K562 (cell line): ENCODE measurements around the gene PRODH2. TPM values are rescaled to one million over a fixed set of nuclear protein-coding genes. Genes with fewer than 3 reads are reported as not detected.
A peak's percentile ranks its signal among the peaks of the same experiment; 100 is the strongest.

Experiments used
- ARID1B ChIP-seq: fragments of 450-650 bp; IDR thresholded peaks from 2 replicates; pipeline ENCODE4 v1.6.1; 2016; ENCODE audit warnings: antibody characterized with exemption, mild to moderate bottlenecking, inconsistent platforms
- CEBPG ChIP-seq, 3 experiments: fragments of 200-800 bp in 1 of 3; sonication (Bioruptor generic) in 1 of 3; sonication (generic) in 1 of 3; formaldehyde crosslinking in 1 of 3; IDR thresholded peaks in 2 of 3; conservative IDR thresholded peaks in 1 of 3; 2 replicates each; pipeline versions ENCODE4 v1.6.1 to v1.8.0; 2016 to 2022; ENCODE audit warnings: missing compliant biosample characterization in 2 of 3, missing genetic modification characterization in 2 of 3, mild to moderate bottlenecking in 1 of 3, missing genetic modification reagents in 1 of 3
- CREB1 ChIP-seq, 2 experiments: sonication (generic) in 1 of 2; formaldehyde crosslinking in 1 of 2; IDR thresholded peaks; 2 replicates each; pipeline versions ENCODE4 v1.6.1 to v1.8.0; 2012 to 2022; ENCODE audit warnings: inconsistent platforms in 1 of 2, mild to moderate bottlenecking in 1 of 2, missing genetic modification reagents in 1 of 2, moderate library complexity in 1 of 2
- CXXC5 ChIP-seq: fragments of 250-450 bp; sonication (Bioruptor Pico); IDR thresholded peaks from 2 replicates; pipeline ENCODE4 v1.8.0; 2022; ENCODE audit warnings: inconsistent platforms, mild to moderate bottlenecking, moderate library complexity
- GATAD2A ChIP-seq: fragments of 450-650 bp; IDR thresholded peaks from 2 replicates; pipeline ENCODE4 v1.6.1; 2017
- KAT7 ChIP-seq: sonication (generic); formaldehyde crosslinking; IDR thresholded peaks from 2 replicates; pipeline ENCODE4 v1.8.0; 2022; ENCODE audit warnings: missing genetic modification reagents, mild to moderate bottlenecking, borderline replicate concordance
- KDM5B ChIP-seq: fragments of 200-600 bp; sonication (generic); IDR thresholded peaks from 2 replicates; pipeline ENCODE4 v1.6.1; 2012; ENCODE audit warnings: low read depth, mild to moderate bottlenecking, moderate library complexity, low read length, control low read depth, inconsistent platforms; ENCODE audit not compliant: insufficient replicate concordance
- NR2F6 ChIP-seq: fragments of 450-650 bp; formaldehyde crosslinking; IDR thresholded peaks from 2 replicates; pipeline ENCODE4 v1.4.0; 2020; ENCODE audit warnings: mild to moderate bottlenecking
- RBFOX2 ChIP-seq: fragments of 200-400 bp; formaldehyde crosslinking; IDR thresholded peaks from 2 replicates; pipeline ENCODE4 v1.6.1; 2017; ENCODE audit warnings: low read depth, mild to moderate bottlenecking, low read length, moderate library complexity
- SIN3A ChIP-seq, 2 experiments: fragments of 150-350 bp in 1 of 2; IDR thresholded peaks; 2 replicates each; pipeline ENCODE4 v1.6.1; 2011 to 2016; ENCODE audit warnings: borderline replicate concordance in 2 of 2, low read depth in 2 of 2, low read length in 2 of 2, mild to moderate bottlenecking in 2 of 2, moderate library complexity in 2 of 2; ENCODE audit not compliant: control insufficient read depth in 1 of 2
- SIX5 ChIP-seq, 2 experiments: IDR thresholded peaks; 2 replicates each; pipeline ENCODE4 v1.6.1; 2011; ENCODE audit warnings: low read length in 2 of 2, borderline replicate concordance in 1 of 2, low read depth in 1 of 2, mild to moderate bottlenecking in 1 of 2, moderate library complexity in 1 of 2; ENCODE audit not compliant: insufficient read depth in 1 of 2
- TARDBP ChIP-seq: fragments of 450-650 bp; IDR thresholded peaks from 2 replicates; pipeline ENCODE4 v1.6.1; 2016
- polyA plus RNA-seq, 8 experiments: library from polyadenylated mRNA; depleted of rRNA in 4 of 8; stranded (reverse) in 5 of 8; unstranded in 3 of 8; fragments of >200 nt; fragmentation: Nextera tagmentation in 2 of 8; fragmentation: Illumina TruSeq in 1 of 8; extraction: Ambion mirVana in 2 of 8; extraction: Trizol in 1 of 8; gene quantifications; 2 replicates each; pipeline versions ENCODE4 v1.2.1 to v1.2.3, GENCODE V29; 2011 to 2014; ENCODE audit warnings: inconsistent platforms in 1 of 8, missing spikeins in 1 of 8
- total RNA-seq, 7 experiments: library from RNA; depleted of rRNA in 6 of 7; stranded (reverse); fragments of >200 nt in 6 of 7; fragmentation: Illumina TruSeq in 2 of 7; extraction: Trizol in 2 of 7; gene quantifications; 2 replicates each; pipeline versions ENCODE4 v1.2.1 to v1.2.3, GENCODE V29; 2011 to 2021; ENCODE audit warnings: low replicate concordance in 1 of 7
- TF ChIP-seq, protein P1 (sequence below), 2 experiments: fragments of 450-650 bp; formaldehyde crosslinking in 1 of 2; IDR thresholded peaks; 2 replicates each; pipeline versions ENCODE4 v1.4.0 to v1.6.1; 2014 to 2020; ENCODE audit warnings: mild to moderate bottlenecking in 2 of 2, borderline replicate concordance in 1 of 2, low read depth in 1 of 2
- TF ChIP-seq, protein P2 (sequence below): fragments of 450-650 bp; IDR thresholded peaks from 2 replicates; pipeline ENCODE4 v1.6.1; 2016; ENCODE audit warnings: mild to moderate bottlenecking

The PRODH2 gene
- total and polyA plus RNA-seq, 9 of the 15 experiments (the other 6 are each of a cell fraction or from before 2014, with no cell fraction given), result not detected

- TF ChIP-seq, protein P1, sequence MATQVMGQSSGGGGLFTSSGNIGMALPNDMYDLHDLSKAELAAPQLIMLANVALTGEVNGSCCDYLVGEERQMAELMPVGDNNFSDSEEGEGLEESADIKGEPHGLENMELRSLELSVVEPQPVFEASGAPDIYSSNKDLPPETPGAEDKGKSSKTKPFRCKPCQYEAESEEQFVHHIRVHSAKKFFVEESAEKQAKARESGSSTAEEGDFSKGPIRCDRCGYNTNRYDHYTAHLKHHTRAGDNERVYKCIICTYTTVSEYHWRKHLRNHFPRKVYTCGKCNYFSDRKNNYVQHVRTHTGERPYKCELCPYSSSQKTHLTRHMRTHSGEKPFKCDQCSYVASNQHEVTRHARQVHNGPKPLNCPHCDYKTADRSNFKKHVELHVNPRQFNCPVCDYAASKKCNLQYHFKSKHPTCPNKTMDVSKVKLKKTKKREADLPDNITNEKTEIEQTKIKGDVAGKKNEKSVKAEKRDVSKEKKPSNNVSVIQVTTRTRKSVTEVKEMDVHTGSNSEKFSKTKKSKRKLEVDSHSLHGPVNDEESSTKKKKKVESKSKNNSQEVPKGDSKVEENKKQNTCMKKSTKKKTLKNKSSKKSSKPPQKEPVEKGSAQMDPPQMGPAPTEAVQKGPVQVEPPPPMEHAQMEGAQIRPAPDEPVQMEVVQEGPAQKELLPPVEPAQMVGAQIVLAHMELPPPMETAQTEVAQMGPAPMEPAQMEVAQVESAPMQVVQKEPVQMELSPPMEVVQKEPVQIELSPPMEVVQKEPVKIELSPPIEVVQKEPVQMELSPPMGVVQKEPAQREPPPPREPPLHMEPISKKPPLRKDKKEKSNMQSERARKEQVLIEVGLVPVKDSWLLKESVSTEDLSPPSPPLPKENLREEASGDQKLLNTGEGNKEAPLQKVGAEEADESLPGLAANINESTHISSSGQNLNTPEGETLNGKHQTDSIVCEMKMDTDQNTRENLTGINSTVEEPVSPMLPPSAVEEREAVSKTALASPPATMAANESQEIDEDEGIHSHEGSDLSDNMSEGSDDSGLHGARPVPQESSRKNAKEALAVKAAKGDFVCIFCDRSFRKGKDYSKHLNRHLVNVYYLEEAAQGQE (IDR thresholded peaks at IDR 0.05; ENCODE audit: borderline replicate concordance), result peak; percentile 15; the same call in 1 of the 2 replicates
- TF ChIP-seq, protein P1 (CRISPR knock-in tag; IDR thresholded peaks at IDR 0.05; ENCODE audit: low read depth), result no peak
- TF ChIP-seq NR2F6 (CRISPR knock-in tag) (no peak), KDM5B (peak; percentile 28), RBFOX2 (peak; percentile 61), GATAD2A (no peak), CEBPG (CRISPR knock-in tag; IDR thresholded peaks at IDR 0.05) (peak; percentile 91), CEBPG (tag; conservative IDR thresholded peaks at IDR 0.05 in 1 of 2, IDR thresholded peaks at IDR 0.05 in 1 of 2) (peak; percentile 95 to 97; a peak in 3 of 4 replicates), SIN3A (IDR thresholded peaks at IDR 0.05; ENCODE audit: borderline replicate concordance in 2 of 2, control insufficient read depth in 1 of 2, low read depth in 2 of 2, low read length in 2 of 2) (peak in 1 of 2 experiments; percentile 18; a peak in 1 of 4 replicates), ARID1B (peak; percentile 64; the same call in 1 of the 2 replicates), CREB1 (IDR thresholded peaks at IDR 0.05) (peak; percentile 39; the same call in 1 of the 2 replicates), CREB1 (CRISPR knock-in tag; IDR thresholded peaks at IDR 0.05) (peak; percentile 34; the same call in 1 of the 2 replicates), CXXC5 (CRISPR knock-in tag) (peak; percentile 91), KAT7 (0 out of 2 replicates have a peak, but pooled peaks have one; percentile 38), TARDBP (no peak), SIX5 (IDR thresholded peaks at IDR 0.05; ENCODE audit: borderline replicate concordance in 1 of 2, insufficient read depth in 1 of 2, low read depth in 1 of 2, low read length in 2 of 2) (no peak)
- TF ChIP-seq, protein P2, sequence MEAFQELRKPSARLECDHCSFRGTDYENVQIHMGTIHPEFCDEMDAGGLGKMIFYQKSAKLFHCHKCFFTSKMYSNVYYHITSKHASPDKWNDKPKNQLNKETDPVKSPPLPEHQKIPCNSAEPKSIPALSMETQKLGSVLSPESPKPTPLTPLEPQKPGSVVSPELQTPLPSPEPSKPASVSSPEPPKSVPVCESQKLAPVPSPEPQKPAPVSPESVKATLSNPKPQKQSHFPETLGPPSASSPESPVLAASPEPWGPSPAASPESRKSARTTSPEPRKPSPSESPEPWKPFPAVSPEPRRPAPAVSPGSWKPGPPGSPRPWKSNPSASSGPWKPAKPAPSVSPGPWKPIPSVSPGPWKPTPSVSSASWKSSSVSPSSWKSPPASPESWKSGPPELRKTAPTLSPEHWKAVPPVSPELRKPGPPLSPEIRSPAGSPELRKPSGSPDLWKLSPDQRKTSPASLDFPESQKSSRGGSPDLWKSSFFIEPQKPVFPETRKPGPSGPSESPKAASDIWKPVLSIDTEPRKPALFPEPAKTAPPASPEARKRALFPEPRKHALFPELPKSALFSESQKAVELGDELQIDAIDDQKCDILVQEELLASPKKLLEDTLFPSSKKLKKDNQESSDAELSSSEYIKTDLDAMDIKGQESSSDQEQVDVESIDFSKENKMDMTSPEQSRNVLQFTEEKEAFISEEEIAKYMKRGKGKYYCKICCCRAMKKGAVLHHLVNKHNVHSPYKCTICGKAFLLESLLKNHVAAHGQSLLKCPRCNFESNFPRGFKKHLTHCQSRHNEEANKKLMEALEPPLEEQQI, result no peak
These were observed 32.8 kb upstream of the PRODH2 start (continued) for GRCh38 chr19:35845215-35846037.
